Measurements from ENCODE around the gene CUL7.
"Not testable (repeated sequence)": the region's sequence is repeated elsewhere in the genome, so short reads cannot be mapped to it uniquely, and the experiment has no call there.

Gene CUL7

DNA sequence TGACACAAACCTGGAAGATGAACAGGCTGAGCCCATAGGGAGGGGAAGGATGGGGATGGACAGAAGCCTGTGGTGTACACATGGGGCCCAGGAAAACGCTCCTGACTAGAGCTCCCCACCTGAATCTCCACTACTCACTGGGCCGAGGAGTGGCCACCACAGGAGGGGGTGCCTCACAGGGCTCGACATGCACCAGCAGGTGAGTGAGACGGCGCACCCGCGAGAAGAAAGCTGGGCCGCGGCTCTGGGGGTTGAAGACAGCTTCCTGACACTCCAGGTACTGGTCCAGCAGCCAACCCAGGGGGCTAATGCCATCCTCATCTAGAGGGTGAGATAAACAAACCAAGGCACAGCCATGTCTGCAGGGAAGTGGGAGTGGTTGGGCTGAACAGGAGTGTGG lies 10.3 kb downstream of the CUL7 start:
- no peak for DNase-seq

GRCh38 chr6:43041475-43041874 lies 12.2 kb downstream of the CUL7 start:
- DNase-seq = not testable (repeated sequence)

DNA sequence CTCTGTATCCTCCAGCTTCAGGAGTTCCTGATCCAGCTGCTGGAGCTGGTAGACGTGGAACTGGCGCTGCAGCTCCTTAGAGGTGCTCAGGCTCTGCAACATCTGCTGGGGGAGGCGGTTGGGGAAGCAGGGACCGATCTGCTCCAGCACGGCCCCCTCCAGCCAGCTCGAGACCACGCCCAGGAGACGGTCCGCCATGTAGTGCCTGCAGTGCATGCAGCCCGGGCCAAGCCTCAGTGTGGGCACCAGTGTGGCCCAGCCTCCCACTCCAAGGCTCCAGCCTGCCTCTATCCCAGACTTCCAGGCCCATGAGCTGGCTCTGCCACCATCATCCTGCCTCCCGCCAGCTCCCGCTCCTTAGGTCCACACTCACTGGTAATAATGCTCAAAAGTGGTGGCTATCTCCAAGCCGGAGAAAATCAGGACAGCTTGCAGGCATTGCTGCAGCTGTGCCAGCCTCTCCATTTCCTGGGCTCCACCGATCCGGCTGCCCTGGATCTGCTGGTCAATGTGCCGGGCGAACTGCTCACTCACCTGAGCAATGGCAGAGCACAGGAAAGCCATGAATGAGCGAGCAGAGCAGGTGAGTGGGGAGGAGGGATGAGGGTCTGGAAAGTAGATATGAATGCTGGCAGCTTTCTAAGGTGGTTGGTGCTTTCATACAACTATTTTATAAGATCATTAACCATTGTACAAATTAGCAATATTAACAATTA lies 13.0 kb downstream of the CUL7 start:
- no peak for DNase-seq

DNA sequence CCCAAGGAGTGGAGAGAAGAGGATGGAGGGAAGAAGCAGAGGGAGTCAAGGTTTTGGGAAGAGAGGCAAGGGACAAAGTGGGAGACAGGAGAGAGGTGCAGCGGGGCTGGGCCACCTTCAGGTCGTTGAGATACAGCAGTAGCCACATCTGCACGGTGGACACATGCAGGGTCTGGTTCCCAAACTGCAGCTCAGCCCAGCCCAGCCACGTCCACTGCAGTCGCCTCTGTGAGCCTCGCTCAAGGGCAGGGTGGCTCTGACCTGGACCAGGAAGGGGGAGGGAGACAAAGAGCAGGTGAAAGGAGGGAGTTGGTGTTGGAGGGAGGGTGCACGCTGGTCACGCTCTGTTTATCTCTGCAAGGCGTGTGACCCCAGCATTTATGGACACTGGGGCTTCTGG lies 14.9 kb downstream of the CUL7 start:
- DNase-seq = no peak

- no peak for DNase-seq
These were observed 15.9 kb downstream of the CUL7 start for GRCh38 chr6:43037706-43038105.

DNA sequence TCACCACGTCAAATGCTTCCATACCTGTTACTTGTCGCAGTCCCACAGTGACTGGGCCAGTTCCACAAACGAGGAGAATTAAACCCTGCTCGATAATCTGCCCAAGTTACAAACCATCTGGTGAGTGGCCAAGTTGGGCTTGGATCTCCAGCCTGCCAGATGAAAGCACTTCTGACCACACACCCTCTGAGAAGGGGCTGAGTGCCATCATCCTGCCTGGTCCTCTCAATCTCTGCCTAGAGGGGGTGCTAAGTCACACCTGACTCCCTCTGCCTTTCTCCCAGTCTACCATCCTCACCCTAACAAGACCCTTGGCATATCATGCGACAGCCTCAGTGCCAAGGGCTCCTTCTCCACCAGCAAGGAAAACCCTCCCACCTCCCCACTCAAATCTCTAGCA lies 16.5 kb downstream of the CUL7 start:
- no peak for DNase-seq

DNA sequence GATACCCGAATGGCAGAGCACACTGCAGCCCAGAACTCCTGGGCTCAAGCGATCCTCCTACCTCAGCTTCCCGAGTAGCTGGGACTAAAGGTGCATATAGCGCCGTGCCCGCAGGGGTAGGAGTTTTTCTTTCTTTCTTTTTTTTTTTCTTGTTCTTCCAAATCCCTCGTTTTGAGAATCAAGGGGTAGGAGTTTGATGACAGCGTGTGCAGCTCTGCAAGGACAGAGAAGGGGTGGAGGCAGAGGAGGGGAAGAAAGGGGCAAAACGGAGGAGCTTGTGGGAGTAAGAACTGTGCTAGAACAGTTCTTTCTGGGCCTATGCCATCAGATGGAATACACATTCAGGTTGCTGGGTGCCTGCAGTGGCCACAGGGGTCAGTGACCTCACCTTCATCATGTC lies 16.9 kb downstream of the CUL7 start:
- DNase-seq = no peak

- DNase-seq = no peak
These were observed 18.0 kb downstream of the CUL7 start for GRCh38 chr6:43035495-43036194.

DNA sequence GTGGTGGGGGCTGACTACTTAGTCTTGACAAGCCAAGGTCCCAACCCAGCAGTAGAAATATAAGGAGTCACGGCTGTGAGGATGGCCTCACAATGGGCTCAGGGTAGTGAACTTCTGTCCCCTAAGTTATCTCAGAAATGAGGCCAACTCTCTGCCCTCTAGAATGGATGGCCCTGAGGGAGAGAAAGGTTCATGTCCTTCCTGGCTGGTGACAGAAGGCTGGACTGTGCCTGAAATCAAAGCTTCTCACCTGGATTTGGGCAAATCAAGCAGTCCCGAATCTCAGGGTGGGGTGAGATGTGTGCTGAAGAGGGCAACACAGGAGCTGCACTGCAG lies 19.5 kb downstream of the CUL7 start:
- DNase-seq = no peak

DNA sequence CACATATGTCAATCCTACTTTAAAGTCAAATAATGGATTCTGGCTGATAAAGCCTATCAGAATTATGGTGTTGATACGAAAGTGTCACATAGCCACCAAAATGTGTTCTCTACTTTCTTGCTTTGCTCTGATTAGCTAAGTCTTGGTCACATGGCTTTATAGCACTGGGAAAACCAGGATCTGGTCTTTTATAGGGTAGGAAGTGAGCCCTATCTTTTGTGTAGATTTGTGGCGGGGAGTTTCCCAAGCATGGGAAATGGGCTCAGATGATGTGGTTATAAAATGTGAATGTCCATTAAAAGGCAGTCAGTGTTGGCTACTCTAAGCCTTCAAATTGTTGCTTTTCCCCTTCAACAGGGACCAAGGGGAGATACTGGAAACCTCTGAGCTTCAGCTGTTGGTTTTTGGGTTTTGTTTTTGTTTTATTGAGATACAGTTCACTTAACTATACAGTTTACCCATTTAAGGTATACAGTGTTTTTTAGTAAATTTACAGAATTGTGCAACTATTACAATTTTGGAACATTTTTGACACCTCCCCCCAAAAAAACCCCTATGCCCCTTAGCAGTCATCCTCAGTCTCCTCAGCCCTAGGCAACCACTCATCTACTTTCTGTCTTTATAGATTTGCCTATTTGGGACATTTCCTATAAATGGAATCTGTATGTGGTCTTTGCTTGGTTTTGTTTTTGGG lies 20.0 kb downstream of the CUL7 start:
- DNase-seq = no peak

DNA sequence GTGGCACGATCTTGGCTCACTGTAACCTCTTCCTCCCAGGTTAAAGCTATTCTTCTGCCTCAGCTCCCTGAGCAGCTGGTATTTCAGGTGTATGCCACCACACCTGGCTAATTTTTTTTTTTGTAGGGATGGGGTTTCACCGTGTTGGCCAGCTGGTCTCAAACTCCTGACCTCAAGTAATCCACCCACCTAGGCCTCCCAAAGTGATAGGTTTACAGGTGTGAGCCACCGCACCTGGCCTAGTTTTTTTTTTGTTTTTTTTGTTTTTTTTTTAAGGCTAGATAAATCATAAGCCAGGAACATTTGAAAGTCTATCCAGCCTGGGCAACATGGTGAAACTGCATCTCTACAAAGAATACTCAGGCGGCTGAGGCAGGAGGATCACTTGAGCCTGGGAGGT lies 21.3 kb downstream of the CUL7 start:
- no peak for DNase-seq

DNA sequence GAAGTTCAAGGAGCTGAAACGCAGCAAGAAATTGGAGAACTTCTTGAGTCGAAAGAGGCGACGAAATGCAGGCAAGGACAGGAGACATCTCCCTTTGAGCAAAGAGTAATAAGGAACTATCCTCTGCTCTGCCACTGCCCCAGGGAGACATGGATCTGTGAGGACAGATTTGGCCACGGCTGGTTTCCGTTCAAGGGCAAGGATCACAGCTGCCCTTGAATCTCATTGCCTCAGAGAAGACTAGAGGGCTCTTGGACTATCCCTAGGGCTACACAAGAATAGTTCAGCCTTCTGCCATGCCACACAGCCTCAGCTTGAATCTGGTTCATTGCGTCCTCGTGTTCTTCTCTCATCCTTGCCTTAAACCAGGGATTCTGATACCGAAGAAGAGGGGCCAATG lies 24.5 kb downstream of the CUL7 start:
- no peak for DNase-seq

- DNase-seq = no peak
These were observed 27.3 kb downstream of the CUL7 start for GRCh38 chr6:43026365-43026764.

DNA sequence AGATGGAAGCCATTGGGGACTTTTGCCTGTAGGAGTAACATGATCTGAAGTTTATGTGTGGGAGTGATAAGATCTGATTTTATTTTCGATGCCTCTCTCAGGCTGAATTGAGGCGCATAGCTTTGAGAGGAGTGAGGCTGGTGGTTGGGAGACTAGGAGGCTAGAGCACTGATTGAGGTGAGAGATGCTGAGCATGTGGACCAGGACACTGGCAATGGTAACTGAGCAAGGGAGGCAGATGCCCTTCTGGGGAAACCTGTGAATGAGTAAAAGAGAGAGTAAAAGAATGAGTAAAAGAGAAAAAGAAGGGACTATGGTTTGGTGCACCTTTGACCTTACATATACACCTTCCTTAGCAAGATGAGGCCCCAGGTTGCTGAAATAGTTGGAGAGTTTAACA lies 29.2 kb downstream of the CUL7 start:
- DNase-seq = no peak

DNA sequence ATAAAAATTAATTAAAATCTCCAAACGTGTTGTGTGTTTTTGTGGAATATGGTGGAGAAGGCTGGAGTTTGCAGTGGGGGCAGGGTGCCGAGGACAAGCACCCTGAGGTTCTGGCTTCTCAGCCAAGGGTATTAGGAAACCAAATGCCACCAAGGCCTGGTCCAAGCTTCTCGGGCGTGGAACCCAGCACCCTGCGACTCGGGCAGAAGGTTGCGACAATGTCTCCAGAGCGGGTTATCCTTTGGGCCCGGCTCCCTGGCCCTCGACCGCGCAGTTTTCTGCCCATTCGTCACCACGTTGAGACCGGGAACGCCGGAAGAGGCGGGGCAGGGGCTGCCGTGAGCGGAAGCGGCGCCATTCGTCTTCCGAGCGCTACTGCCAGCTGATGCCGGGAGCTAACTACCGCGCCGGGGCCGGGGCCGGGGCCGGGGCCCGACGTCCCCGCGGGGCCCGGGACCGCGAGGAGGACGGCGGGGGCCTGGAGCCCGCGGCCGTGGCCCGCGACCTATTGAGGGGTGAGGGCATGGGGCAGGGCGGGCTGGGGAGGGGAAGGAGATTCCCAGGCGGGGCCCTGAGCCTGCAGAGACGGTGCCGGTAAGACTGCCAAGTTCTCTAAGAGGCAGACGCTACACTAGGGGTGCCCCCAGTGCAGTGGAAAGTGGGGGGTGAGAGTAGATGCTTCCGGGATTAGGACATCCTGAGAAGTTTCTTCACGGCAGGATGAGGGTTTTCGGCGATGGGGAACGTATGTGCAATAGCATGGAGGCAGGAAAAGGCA lies 32.2 kb downstream of the CUL7 start, which contains the start of gene RRP36:
Gene RRP36 (plus strand): TSS at position 354 of the 778 bp plus-strand sequence. CDS start 32 bp downstream, at position 386.
- DNase-seq = peak; percentile 27

DNA sequence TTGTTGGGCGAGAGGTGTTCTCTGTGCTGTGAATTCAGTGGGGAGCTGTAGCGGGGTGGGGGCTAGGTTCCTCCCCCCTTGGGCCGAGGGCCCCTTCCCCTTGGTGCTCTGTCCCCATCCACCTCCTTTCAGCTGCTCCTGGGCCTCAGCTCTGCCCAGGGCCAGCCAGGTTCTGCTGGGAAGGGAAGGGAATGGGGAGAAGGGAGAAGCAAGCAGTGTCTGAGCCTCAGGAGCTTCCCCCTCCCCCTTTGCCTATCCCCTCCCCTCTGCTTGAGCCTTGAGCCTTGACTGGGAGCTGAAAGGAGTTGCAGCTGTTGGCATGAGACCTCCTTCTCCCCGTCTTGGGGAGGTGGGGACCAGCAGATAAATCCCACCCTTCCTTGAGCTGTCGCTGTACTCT lies 32.8 kb downstream of the CUL7 start:
- no peak for DNase-seq

DNA sequence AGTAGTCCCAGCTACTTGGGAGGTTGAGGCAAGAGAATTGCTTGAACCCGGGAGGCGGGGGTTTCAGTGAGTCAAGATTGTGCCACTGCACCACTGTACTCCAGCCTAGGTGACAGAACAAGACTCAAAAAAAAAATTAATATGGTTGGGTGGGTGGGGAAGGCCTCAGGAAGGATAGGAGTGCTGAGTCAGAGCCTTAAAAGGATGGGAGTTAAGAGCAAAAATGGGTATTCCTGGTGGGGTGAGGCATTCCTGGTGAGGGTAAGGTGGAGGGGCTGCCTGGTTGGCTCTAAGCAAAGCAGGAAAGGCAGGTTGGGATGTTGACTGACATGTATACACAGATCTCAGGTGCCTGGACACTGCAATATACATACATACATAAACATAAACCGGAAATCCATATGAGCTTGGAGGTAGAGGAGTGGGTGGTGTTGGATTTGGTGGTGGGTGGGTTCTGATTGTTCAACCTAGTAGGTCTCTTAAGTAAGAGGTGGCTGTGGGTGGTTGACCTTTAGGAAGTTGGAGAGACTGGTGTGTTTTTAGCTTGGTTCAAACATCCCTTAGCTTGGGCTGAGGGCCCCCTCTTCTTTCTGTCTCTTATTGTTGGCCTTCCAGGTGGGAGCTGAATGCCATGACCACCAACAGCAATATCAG lies 33.5 kb downstream of the CUL7 start:
- DNase-seq = no peak

DNA sequence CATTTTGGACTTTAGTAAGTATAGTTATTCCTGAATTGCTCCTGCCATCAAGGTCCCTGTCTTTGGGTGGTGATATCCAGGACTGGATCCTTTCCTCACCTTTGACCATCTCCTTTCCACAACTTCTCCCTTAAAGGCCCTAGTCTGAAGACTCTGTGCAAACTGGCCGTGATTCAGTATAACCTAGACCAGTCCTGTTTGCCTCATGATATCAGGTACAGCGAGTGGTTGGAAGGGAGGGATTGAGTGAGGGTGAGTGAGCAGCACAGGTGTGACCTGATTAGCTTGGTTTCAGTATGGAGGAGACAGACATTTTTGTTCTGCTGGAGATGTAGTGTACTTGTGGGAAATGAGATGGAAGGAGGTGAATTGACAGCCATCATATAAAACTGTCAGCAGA lies 34.5 kb downstream of the CUL7 start:
- DNase-seq = no peak

DNA sequence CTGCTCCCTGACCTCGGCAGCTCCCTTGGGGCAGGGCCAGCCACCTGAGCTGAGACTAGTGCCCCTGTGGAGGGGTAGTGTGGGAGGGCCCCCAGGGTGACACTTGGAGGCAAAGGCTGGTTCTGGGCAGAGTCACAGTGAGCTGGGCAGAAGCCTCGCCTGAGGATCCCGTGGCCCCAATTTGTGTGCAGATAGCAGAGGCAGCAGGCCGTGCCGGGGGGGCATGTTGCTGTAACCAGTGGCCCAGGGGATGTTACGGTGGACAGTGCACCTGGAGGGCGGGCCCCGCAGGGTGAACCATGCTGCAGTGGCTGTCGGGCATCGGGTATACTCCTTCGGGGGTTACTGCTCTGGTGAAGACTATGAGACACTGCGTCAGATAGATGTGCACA lies 36.7 kb downstream of the CUL7 start:
- DNase-seq = no peak

- DNase-seq = no peak
These were observed 37.3 kb downstream of the CUL7 start for GRCh38 chr6:43016176-43016942.

DNA sequence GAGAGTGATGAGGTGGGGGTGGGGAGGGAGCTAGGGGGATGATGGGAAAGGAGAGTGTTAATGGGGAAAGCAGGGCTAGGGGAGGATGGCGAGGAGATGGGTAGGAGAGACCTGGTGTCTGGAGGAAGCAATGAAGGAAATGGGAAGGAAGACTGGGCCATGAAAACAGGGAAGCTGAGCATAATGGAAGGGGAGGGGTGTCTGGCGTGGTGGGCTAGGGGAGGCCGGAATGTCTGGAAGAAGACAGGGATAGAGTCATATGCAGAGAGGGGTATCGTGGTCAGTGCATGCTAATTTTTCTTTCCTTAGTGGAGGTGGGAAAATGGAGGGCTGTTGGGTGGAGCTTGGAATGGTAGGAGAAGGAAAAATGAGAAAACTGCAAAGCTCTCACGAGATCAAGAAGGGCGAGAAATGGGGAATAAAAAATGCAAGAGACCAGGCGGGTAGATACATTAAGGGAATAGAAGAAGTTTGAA lies 39.2 kb downstream of the CUL7 start:
- no peak for DNase-seq

All from GDM1 (cell line).